Gastroesophageal sphincter (tissue), 4 donors: ENCODE results near the gene NAV2. TPM values are rescaled to one million over a fixed set of nuclear protein-coding genes. Genes with fewer than 3 reads are reported as not detected.

Source experiments
- ATAC-seq: fragments of 150-250 bp; one replicate; pipeline ENCODE4 v1.9.1; 2016; ENCODE audit warnings: mild to moderate bottlenecking, moderate library complexity
- H3K27ac ChIP-seq, 4 donors: fragments of 200-600 bp; sonication (generic) in 3 of 4; 1 replicate in 3 of 4; 2 replicates in 1 of 4; pipeline ENCODE4 v1.5.1; 2016 to 2019
- H3K27me3 ChIP-seq: fragments of 200-600 bp; sonication (generic); one replicate; pipeline ENCODE4 v1.5.1; 2019
- H3K36me3 ChIP-seq, 2 donors: fragments of 200-600 bp; sonication (generic); one replicate each; pipeline ENCODE4 v1.5.1; 2019; ENCODE audit warnings: control low read depth in 1 of 2
- H3K4me1 ChIP-seq, 3 donors: fragments of 200-600 bp; sonication (generic); 1 replicate in 2 of 3; 2 replicates in 1 of 3; pipeline ENCODE4 v1.5.1; 2016 to 2019; ENCODE audit warnings: control low read depth in 2 of 3
- H3K4me3 ChIP-seq, 2 donors: fragments of 200-600 bp; sonication (generic); one replicate each; pipeline ENCODE4 v1.5.1; 2019; ENCODE audit warnings: mild to moderate bottlenecking in 1 of 2, moderate library complexity in 1 of 2
- H3K9me3 ChIP-seq, 3 donors: fragments of 200-600 bp; sonication (generic); one replicate each; pipeline ENCODE4 v1.5.1; 2017 to 2019; ENCODE audit warnings: control low read depth in 2 of 3
- EP300 ChIP-seq: sonication (generic); formaldehyde crosslinking; IDR thresholded peaks from one replicate; pipeline ENCODE4 v1.6.1; 2017; ENCODE audit warnings: antibody characterized with exemption, mild to moderate bottlenecking
- POLR2A ChIP-seq, 2 donors: fragments of 450-650 bp; IDR thresholded peaks; one replicate each; pipeline ENCODE4 v1.6.1; 2017; ENCODE audit warnings: antibody characterized with exemption in 2 of 2, mild to moderate bottlenecking in 2 of 2, moderate library complexity in 1 of 2
- POLR2AphosphoS5 ChIP-seq: sonication (generic); formaldehyde crosslinking; IDR thresholded peaks from one replicate; pipeline ENCODE4 v1.6.1; 2017; ENCODE audit warnings: antibody characterized with exemption
- WGBS, 2 donors: methylation state at CpG; one replicate each; pipeline ENCODE4 v1.1.5; 2018; ENCODE audit warnings: low coverage in 1 of 2; 5-methylcytosine and 5-hydroxymethylcytosine counted together
- total RNA-seq, 4 donors: library from RNA; depleted of rRNA; stranded (reverse); fragments of >200 nt; gene quantifications; one replicate each; pipeline ENCODE4 v1.1.0, GENCODE V29; 2016
- TF ChIP-seq, protein P1 (sequence below), 4 experiments: fragments of 200-600 bp in 2 of 4; fragments of 450-650 bp in 2 of 4; sonication (generic) in 1 of 4; IDR thresholded peaks; one replicate each; pipeline ENCODE4 v1.5.1; 2017 to 2019; ENCODE audit warnings: antibody characterized with exemption in 4 of 4, mild to moderate bottlenecking in 2 of 4, moderate library complexity in 2 of 4

The NAV2 gene
- total RNA-seq, 4 donors from 2014 or later: 19.5 to 57.1 (median 43.4) TPM

- H3K27ac ChIP-seq: no peak overlapping the region
- no peaks in the 10 kb centered on the region for H3K9me3 ChIP-seq
- H3K27me3 ChIP-seq: no peaks in the 10 kb centered on the region
- TF ChIP-seq, protein P1, sequence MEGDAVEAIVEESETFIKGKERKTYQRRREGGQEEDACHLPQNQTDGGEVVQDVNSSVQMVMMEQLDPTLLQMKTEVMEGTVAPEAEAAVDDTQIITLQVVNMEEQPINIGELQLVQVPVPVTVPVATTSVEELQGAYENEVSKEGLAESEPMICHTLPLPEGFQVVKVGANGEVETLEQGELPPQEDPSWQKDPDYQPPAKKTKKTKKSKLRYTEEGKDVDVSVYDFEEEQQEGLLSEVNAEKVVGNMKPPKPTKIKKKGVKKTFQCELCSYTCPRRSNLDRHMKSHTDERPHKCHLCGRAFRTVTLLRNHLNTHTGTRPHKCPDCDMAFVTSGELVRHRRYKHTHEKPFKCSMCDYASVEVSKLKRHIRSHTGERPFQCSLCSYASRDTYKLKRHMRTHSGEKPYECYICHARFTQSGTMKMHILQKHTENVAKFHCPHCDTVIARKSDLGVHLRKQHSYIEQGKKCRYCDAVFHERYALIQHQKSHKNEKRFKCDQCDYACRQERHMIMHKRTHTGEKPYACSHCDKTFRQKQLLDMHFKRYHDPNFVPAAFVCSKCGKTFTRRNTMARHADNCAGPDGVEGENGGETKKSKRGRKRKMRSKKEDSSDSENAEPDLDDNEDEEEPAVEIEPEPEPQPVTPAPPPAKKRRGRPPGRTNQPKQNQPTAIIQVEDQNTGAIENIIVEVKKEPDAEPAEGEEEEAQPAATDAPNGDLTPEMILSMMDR (IDR thresholded peaks at IDR 0.05): no peak
- TF ChIP-seq POLR2A (IDR thresholded peaks at IDR 0.05) (no peak), EP300 (no peak), POLR2AphosphoS5 (no peak)
- H3K36me3 ChIP-seq: peaks cover 0 to 3% of the 10 kb centered on the region in 2 donors
- no peak for ATAC-seq
- WGBS, 2 donors: 69 to 75% methylated on average over 6 of the region's 6 CpGs
- peaks cover 0 to 55% (median 0%) of the 10 kb centered on the region in 3 donors for H3K4me1 ChIP-seq
- no peak overlapping the region for H3K4me3 ChIP-seq
Measured at GRCh38 chr11:19789245-19789644, 76.6 kb downstream of the NAV2 start.

- Histone ChIP-seq H3K4me3 (no peak overlapping the region), H3K27me3 (no peaks in the 10 kb centered on the region), H3K4me1 (peaks cover 0 to 62% (median 0%) of the 10 kb centered on the region in 3 donors), H3K9me3 (no peaks in the 10 kb centered on the region), H3K36me3 (peaks cover 0 to 3% of the 10 kb centered on the region in 2 donors), H3K27ac (peak overlapping the region in 1 of 4 donors; percentile 2)
- peak; percentile 32 for ATAC-seq
- TF ChIP-seq, protein P1 (IDR thresholded peaks at IDR 0.05): no peak
- TF ChIP-seq POLR2A (IDR thresholded peaks at IDR 0.05) (no peak), EP300 (no peak), POLR2AphosphoS5 (peak; percentile 68)
- WGBS, 2 donors: 11 to 12% methylated on average over 9 to 10 of the region's 10 CpGs
Measured at GRCh38 chr11:19789835-19790710, 77.4 kb downstream of the NAV2 start.

GRCh38 chr11:19790831-19791552 is 78.4 kb downstream of the NAV2 start:
- no peak overlapping the region for H3K4me3 ChIP-seq
- peaks cover 0 to 3% of the 10 kb centered on the region in 2 donors for H3K36me3 ChIP-seq
- no peak overlapping the region for H3K27ac ChIP-seq
- H3K27me3 ChIP-seq: no peaks in the 10 kb centered on the region
- no peaks in the 10 kb centered on the region for H3K9me3 ChIP-seq
- peaks cover 0 to 62% (median 0%) of the 10 kb centered on the region in 3 donors for H3K4me1 ChIP-seq
- 71 to 74% methylated on average over 3 to 6 of the region's 8 CpGs for WGBS, 2 donors
- TF ChIP-seq EP300 (no peak), POLR2A (IDR thresholded peaks at IDR 0.05) (no peak), POLR2AphosphoS5 (no peak)
- TF ChIP-seq, protein P1 (IDR thresholded peaks at IDR 0.05): no peak
- no peak for ATAC-seq

- no peak overlapping the region for H3K27ac ChIP-seq
- peak; percentile 44 for ATAC-seq
- TF ChIP-seq POLR2AphosphoS5: peak; percentile 84
- no peak for TF ChIP-seq EP300
- TF ChIP-seq, protein P1 (IDR thresholded peaks at IDR 0.05): no peak
- peaks cover 0 to 3% of the 10 kb centered on the region in 2 donors for H3K36me3 ChIP-seq
- no peak overlapping the region for H3K4me3 ChIP-seq
- peaks cover 0 to 65% (median 0%) of the 10 kb centered on the region in 3 donors for H3K4me1 ChIP-seq
- H3K27me3 ChIP-seq: no peaks in the 10 kb centered on the region
- WGBS, 2 donors: 5% methylated on average over 2 of the region's 2 CpGs; no CpG with 5 or more reads in 1 of the 2 donors
- H3K9me3 ChIP-seq: no peaks in the 10 kb centered on the region
Measured at GRCh38 chr11:19792510-19792909, 79.9 kb downstream of the NAV2 start.
